WERI-Rb-1 (cell line): ENCODE measurements around the gene TLR3.

ENCODE experiments used
- DNase-seq: peaks from one replicate; pipeline ENCODE4 v3.0.0-alpha.2; 2020
- H3K27ac ChIP-seq: fragments of 250-450 bp; sonication (Bioruptor Pico); 2 replicates; pipeline ENCODE4 v1.5.1; 2020; ENCODE audit warnings: mild to moderate bottlenecking, moderate library complexity
- H3K27me3 ChIP-seq: fragments of 250-450 bp; sonication (Bioruptor Pico); 2 replicates; pipeline ENCODE4 v1.5.1; 2021; ENCODE audit warnings: mild to moderate bottlenecking, low read depth, moderate library complexity; ENCODE audit not compliant: insufficient read depth, severe bottlenecking
- H3K36me3 ChIP-seq: fragments of 250-450 bp; sonication (Bioruptor Pico); 2 replicates; pipeline ENCODE4 v1.5.1; 2020; ENCODE audit warnings: mild to moderate bottlenecking, moderate library complexity
- H3K4me3 ChIP-seq: 2 replicates; pipeline ENCODE4 v1.5.1; 2011; ENCODE audit warnings: low read depth, mild to moderate bottlenecking, control low read depth, low read length
- H3K9me3 ChIP-seq: fragments of 250-450 bp; sonication (Bioruptor Pico); 2 replicates; pipeline ENCODE4 v1.5.1; 2021; ENCODE audit warnings: mild to moderate bottlenecking, moderate library complexity; ENCODE audit not compliant: severe bottlenecking
- CTCF ChIP-seq: IDR thresholded peaks from 2 replicates; pipeline ENCODE4 v1.5.1; 2011; ENCODE audit warnings: low read depth, mild to moderate bottlenecking, control low read depth, inconsistent platforms, low read length

The TLR3 gene

DNA sequence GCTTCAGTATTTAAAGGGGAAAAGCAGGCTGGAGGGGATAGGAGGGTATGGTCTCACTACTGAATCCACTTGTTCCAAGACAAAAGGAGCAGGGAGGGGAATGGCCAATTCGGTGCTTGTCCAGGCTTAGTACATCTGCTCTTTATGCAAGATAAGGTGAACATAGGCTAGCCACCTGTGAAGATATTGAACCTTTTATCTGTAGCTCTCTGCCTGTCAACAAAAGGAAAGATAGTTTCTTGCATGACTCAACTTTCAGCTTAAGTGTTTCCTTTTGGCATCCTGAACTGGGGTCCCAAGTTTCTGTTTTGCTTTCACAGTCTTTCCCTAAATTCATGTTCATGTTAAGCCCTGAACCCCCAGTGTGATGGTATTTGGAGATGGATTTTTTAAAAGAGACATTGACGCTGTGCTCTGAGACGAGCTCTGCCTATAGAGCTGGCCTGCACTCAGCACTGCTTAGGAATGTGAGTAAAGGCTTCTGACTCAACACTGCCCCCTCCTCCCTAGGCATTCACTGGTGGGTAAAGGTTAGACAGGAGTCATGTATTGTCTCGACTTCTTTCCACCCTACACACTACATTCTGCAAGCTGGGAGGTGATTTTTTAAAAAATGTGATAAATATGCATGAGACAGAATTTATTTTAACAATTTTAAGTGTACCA lies 63.8 kb downstream of the TLR3 start:
- no peak for DNase-seq
- H3K36me3 ChIP-seq = no peaks in the 10 kb centered on the region
- H3K4me3 ChIP-seq = no peak overlapping the region
- no peak overlapping the region for H3K27ac ChIP-seq
- H3K27me3 ChIP-seq = peaks cover 11% of the 10 kb centered on the region
- peak; percentile 54 for TF ChIP-seq CTCF
- H3K9me3 ChIP-seq = no peaks in the 10 kb centered on the region

- peaks cover 11% of the 10 kb centered on the region for H3K27me3 ChIP-seq
- no peaks in the 10 kb centered on the region for H3K9me3 ChIP-seq
- TF ChIP-seq CTCF = no peak
- no peak overlapping the region for H3K27ac ChIP-seq
- H3K4me3 ChIP-seq = no peak overlapping the region
- no peak for DNase-seq
- no peaks in the 10 kb centered on the region for H3K36me3 ChIP-seq
Measured at GRCh38 chr4:186134257-186134656, 65.3 kb downstream of the TLR3 start.

DNA sequence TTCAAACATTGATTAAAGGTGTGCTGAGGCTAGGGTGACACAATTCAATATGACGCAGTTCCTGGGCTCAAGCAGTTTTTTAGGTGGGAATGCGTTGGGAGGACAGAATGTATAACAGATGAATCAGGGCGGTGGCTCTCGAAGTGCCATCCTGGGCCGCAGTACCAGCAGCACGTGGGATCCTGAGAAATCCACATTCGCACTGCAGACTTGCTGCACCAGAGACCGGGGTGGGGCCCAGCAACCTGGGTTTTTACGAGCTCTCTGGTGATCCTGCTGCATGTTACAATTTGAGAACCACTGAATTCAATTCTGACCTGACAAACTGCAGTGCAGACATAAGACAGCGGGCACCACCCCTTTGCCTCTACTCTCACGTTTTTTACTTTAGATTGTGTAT lies 65.9 kb downstream of the TLR3 start:
- TF ChIP-seq CTCF = no peak
- no peaks in the 10 kb centered on the region for H3K36me3 ChIP-seq
- H3K9me3 ChIP-seq = no peaks in the 10 kb centered on the region
- no peak for DNase-seq
- peaks cover 14% of the 10 kb centered on the region for H3K27me3 ChIP-seq
- H3K4me3 ChIP-seq = no peak overlapping the region
- no peak overlapping the region for H3K27ac ChIP-seq

GRCh38 chr4:186137196-186137794 lies 68.3 kb downstream of the TLR3 start:
- TF ChIP-seq CTCF = peak; percentile 49; the same call in 1 of the 2 replicates
- Histone ChIP-seq H3K27ac (no peak overlapping the region), H3K27me3 (peaks cover 14% of the 10 kb centered on the region), H3K9me3 (no peaks in the 10 kb centered on the region), H3K4me3 (no peak overlapping the region), H3K36me3 (no peaks in the 10 kb centered on the region)
- no peak for DNase-seq
